Activated CD4-positive, CD25-positive, alpha-beta regulatory T cell treated with anti-CD3 and anti-CD28 coated beads, Interleukin-2, amount 50 U/mL, for 24 hours (primary cell): ENCODE measurements around the gene ASIC2.

ENCODE experiments used
- ATAC-seq, 2 donors: fragments of 150-1000 bp; cut with Tn5 transposase; one replicate each; pipeline ENCODE4 v1.10.0; 2021; ENCODE audit warnings: mild to moderate bottlenecking in 1 of 2, moderate library complexity in 1 of 2

The ASIC2 gene

DNA sequence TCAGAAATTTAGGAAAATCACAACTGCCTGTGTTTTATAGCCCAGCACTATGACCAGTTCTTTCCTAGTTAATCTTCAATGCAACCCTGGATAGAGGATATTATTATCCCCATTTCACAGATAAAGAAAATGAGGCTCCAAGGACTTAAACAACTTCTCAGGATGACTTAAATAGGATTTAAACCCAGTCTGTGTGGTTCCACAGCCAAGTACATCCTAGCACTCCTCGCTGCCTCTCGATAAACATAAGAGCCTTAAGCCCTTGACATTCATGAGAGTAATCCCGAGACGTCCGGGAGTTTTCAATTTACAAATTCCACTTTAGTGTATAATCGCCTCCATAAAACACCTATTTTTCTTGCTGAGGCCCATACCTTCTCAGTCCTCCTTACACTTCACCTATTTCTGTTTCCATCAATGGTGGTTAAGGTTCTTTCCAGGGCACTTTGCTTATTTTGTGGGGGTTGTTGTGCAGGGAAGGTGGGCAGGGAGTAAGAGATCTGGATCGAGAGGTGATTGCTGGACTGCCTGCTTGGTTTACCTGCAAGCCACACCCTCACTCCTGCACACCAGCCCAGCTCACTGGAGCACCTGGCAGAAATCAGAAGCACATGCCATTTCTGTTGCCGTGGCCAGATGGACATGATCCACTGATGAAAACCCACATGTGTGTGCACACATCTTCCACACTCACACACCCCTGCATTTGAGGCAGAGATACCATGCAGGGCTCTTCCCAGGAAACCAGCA is 50.5 kb downstream of the ASIC2 start:
- ATAC-seq = no peak

DNA sequence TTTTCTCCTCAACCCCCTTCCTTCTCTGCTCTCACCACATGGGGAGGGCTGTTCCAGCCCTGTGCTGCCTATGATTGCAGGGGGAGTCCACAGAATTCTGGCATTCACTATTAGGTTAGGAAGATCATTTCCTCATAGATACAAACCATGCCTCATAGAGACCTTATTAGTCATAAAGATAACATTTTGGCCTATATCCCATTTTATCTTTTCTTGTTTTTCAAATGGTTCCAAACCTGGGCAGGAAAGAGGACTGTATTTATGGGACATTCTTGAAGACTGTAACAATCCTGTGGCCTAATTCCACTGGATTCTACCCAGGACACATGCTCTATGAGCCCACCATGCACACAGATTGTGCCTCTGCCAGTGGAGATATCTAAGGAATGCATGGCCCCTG is 51.7 kb downstream of the ASIC2 start:
- ATAC-seq = no peak

DNA sequence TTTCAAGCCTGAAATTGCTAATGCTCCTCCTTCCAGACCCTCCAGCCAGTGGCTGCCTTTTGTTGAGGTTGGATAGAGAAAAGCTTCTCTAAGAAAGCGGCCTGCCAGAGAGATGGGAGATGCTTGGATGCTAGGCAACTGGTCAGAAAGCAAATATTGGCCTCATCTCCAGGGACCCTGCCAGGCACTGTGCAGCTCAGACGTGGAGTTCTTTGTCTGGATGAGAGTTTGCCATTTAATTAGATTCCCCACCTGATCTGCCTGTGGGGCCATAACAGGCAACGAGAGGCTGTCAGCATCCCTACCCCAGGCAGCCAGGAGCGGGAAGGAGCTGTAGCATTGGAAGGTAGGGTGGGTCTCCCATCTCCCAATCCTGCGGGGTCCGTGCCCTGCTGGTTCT is 52.7 kb downstream of the ASIC2 start:
- ATAC-seq = no peak

DNA sequence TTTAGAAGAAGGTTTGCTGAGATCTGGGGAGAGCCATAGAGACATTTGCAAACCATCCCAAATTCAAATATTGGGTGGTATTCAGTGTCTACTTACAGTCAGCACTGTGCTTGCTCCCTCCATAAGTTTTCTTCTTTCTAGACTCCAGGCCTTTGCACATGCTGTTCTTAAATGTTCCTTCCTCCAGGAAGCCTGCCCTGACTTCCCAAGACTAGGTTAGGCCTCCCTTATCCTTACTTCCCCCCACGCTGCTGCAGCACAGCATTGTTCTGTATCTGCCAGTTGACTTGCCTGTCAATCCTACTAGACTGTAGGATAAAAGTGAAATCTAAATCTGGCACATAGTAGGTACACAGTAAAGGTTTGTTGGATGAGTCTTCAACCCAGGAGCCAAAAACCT is 53.4 kb downstream of the ASIC2 start:
- no peak for ATAC-seq

DNA sequence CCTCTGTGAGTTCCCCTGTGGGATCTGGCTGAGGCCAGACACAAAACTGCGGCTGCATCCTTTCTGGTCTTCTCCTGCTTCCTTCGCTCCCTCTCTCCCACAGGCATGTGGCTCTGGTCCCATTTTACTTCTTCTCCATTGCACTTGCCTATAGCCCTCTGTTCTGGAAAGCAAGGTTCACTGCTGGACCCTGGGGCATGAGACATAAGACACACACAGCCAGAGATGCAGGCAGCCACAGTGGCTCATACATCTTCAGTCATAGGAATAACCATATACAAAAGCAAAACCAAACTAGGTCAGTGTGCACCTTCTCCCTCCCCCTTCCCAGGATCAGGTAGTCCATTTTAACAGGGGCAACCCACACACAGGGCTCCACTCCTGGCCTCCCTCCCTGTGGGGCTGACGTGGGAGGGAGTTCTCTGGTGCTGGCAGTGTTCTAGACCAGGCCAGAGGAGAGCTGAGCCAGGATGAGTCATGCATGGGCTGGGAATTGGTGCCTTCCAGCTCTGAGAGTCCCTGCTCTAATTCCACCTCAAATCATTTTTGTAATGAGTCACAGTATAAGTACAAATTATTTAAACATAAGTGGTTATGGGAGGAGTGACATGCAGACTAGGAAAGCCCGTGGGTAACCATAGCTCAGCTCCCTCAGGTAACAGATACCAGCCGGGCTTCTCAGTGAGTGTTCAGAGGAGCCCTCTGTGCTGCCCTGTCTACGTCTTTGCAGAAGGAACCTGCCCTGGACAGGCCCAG is 58.0 kb downstream of the ASIC2 start:
- peak in 1 of 2 donors; percentile 61 for ATAC-seq

DNA sequence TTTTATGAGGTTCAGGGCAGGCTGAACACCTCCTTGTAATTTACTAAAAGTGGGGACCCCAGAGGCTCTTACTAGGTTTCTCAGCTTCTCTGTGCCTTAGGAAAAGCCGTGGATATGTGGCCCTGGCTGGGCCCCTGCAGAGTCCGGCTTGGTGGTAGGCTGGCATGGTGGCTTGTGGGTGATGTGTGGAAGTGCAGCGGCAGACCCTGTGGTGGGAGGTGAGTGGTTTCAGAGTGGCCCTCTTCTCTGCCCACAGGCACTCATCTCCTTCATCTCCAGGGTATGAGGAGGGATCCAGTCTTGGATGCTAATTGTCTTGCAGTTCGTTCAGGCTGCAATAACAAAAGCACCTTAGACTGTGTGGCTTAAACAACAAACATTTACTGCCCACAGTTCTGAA is 58.9 kb downstream of the ASIC2 start:
- no peak for ATAC-seq

DNA sequence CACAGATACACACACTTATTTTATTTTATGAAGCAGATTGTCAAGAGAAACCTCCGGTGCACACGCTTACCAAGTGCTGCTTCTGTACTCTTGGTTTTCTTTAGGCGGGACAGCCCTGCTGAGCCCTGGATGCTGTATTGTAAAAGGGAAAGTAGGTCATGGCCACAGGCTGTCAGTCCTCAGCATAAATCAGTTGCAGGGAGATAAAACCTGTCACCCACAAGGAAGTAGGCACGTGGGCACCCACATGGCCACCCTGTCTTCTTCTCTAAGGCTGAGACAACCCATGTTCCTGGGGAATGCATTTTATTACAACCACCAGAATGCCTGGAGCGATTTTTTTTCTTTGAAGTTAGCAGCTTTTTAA is 59.3 kb downstream of the ASIC2 start:
- peak in 1 of 2 donors; percentile 40 for ATAC-seq

DNA sequence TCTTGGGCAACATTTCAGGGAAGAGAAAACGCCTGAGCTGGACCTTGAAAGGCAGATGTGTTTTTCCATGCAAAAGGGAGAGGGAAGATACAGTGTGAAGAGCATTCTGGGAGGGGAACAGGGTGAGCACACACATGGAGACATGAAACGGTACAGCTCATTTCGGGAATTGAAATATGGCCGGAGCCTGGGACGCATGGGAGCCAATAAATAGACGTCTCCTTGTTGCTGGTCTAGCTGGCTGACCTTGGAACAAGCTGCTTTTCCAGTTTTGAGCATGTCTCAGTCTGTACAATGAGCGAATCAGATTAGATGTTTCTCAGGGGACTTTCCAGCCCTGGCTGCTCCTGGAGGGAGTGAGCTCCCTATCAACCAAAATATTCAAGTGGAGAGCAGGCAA is 63.6 kb downstream of the ASIC2 start:
- no peak for ATAC-seq

DNA sequence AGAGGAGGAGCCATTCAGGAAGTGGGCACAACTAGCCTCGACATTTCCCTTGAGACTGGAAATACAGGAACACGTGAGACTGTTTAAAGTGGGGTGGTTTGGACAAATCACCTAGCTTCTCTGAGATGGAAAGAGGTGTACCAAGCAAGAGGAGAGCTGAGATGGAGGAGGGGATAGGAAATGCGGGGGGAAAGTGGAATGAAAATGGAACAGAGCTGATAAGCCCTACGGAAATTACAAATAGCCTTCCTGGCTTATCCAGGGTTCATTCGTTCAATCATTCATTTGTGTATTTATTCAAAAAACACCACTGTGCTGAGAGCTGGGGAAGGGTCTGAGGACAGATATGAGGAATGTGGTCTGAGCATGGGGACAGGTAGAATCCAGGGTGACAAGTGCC is 64.1 kb downstream of the ASIC2 start:
- ATAC-seq = no peak

DNA sequence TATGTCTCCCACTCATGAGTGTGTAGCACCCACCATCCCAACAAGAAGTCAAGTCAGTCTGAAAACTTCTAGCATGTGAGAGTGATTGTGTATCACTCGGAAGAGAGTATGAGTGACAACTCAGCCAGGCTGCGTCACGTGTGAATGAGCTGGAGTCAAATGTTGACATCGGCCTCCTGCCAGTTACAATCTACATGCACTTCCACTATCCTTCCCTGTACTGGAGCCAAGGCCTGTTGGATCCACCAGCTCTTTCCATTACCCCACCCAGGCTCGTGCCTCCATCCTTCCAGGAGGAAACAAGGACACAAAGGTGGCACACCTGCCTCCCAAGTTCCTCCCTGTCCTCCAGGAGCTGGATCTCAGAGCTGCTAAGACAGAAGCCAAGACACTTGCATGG is 64.5 kb downstream of the ASIC2 start:
- ATAC-seq = no peak

DNA sequence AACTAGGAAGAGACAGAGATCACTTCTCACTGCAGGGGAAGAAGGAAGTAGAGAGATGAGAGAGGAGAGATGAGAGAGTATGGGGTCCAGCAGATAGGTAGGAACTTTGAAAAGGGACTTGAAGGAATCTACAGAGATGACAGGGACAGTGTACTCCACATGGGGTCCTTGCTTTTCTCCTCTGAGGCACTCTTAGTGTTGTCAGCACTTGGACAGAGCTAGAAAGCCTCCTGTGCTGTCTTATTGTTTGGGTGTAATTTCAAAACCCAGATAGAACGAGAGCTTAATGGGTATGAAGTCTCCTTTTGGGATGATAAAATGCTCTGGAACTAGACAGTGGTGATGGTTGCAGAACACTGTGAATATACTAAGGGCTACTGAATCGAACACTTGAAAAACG is 65.2 kb downstream of the ASIC2 start:
- ATAC-seq = no peak

DNA sequence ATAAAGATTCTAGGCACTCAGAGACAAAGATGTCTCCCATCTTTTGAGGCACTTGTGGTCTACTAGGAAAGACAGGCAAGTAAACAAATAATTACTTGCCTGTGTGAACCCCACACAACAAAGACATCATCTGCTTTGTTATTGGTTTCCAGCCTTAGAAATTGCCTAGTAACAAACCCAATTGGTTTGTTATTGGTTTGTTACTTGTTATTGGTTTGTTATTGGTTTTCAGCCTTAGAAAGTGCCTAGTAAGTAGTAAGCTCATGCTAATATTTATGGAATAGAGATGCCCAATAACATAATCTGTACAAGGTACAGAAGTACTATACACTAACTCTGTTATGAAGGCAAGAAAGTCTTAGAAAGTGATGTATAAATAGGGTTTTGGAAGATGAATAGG is 67.1 kb downstream of the ASIC2 start:
- no peak for ATAC-seq

DNA sequence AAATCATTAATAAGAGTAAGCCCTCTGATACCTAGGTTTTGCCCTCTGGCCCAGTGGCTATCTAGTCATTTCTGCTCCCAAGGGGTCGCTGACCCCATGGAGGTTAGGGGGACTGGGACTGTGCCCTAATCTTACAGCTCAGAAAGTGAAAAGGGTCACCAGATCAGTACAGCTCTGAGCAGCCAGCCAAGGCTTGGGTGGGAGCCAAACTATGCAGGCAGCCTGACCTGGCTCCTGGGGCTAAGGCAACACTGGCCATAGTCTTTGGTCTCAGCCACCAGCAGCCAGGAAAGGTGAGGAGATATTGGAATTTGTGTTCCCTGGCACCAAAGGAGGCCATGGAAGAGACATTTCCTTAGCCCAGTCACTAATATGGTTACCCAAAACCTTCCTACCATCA is 67.6 kb downstream of the ASIC2 start:
- ATAC-seq = no peak

DNA sequence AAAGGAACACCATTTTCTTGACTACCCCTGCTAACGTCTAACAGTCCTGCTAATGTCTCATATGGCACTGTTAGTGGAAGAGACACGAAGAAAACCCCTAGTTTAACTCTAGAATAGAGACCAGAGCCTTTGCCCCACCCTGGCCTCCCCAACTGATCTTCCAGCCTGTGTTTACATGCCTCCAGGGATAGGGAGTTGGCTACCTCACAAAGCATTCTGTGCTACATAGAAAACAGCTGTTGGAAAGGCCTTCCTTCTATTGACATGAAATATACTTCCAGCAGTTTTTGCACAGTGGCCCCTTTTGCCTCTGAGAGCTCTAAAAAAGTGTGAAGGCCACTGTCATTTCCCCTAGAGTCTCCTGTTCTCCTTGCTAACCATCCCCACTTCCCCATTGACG is 73.1 kb downstream of the ASIC2 start:
- ATAC-seq = no peak

DNA sequence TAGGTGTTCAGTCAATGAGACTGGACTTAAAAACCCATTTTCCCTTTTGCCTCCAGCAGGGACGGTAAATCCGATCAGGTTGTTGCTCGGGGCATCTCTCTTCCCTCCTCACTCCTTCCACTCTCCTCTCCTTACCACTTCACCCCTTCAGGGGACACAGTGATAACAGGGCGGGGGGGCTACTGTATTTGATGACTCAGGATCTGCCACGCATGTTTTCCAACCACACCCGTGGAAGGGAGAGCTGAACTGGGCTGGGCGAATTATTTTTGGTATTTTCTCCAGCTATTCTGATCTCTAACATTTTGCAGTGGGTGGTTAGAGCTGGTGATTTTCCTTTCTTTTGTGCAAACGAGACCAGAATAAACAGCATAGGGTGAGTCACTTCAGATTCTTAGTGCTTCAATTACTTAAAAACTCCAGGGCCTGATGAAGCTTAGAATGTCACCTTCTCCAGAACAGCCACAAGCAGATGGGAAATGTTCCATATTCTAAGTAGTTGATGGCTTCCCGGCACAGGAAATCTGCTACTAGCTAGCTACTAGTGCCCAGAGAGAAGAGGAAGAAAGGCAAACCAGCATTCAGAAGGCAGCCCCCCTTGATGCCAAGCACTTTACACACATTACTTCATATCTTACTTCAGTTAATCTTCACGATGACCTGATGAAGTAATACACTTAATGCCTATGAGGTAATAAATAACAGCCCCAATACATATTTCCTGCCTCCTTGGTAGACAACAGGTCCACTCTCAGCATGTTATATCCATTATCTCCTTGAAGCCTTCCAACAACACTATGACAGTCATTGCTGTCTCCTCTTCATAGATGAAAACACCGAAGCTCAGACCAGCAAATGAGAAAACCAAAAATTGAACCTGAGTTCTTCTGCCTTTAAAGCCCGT is 74.1 kb downstream of the ASIC2 start:
- ATAC-seq = no peak

DNA sequence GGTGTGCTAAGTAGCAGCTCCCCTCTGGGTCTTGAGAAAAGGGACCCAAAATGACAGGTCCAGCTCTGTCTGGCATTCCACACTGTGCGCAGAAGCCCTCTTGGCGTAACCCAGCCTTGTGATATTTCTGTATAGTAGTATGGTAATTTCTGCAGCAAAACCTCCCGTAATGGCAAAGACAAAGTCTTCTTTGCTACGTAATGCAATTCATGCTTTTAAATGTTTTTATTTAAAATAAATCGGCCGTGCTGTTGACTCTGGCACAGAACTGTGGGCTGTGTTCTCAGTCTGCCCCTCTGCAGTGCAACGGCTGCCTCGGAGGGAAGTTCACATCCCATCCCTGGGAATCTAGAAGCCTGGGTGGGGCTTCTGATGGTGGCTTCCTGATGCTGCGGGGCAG is 75.2 kb downstream of the ASIC2 start:
- no peak for ATAC-seq

DNA sequence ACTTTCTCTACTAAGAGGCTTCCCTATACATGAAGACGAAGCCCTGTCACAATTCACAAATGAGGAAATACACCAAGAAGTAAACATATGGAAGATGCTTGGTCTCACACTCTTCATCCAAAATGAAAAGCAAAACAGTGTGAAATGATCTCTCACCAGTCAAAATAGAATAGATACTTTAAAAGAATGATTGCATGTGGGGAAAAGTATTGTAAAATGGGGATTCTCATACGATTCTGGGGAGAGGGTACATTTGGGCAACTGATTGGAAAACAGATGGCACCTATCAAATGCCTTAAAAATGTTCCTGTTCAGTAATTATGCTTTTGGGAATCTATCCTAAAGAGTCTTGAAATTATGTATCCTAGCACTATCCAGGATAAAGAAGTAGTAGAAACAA is 78.1 kb downstream of the ASIC2 start:
- ATAC-seq = no peak

DNA sequence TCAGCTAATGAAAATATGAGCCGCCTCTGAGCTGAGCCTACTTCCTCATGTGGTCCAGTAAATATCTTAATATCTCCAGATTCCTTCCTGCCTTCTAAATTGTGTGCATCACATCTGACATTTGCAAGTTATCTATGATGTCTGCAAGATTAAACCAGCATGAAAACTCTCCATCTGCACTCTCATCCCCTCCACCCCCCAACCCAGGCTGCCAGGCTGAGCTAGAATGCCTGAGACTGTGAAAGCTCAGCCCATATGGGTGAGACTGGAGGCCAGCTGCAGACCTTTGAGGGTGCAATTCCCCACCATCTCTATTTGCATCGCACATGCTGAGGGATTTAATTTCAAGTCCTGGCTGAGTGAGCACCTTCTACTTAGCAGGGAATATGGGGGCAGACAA is 82.8 kb downstream of the ASIC2 start:
- no peak for ATAC-seq

DNA sequence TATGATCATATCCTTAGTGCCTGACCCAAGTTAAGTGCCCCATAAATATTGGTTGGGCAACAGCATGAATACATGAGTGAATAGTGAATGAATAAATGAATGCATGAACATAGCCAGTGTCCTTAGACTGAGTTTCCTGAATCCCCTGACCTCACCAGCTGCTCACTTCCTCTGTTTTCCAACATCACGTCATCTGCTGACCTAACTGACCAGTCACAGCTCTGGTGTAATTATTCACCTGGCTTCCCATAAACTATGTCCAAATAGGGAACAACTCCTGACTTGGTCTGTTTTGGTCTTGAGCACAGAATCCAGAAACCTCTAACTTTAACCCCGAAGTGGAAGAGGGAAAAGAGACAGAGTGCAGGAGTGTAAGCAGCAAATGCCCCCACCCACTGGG is 83.4 kb downstream of the ASIC2 start:
- no peak for ATAC-seq

DNA sequence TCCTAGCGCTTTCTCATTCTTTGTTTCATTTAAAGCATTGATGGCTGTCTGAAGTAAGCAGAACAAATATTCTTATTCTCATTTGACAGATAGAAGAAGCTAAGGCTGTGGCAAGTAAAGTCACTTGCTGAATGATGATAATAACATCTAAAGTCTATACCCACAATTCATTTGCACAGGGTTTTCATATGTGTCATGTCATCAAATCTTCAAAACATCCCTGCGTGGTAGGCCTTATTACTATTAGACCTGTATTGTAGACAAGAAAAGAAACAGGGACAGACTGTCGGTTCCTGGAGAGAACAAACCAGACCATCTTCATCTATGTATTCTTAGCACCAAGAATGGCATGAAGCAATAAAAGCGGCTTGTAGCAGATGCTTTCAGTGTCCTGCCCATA is 85.9 kb downstream of the ASIC2 start:
- no peak for ATAC-seq

DNA sequence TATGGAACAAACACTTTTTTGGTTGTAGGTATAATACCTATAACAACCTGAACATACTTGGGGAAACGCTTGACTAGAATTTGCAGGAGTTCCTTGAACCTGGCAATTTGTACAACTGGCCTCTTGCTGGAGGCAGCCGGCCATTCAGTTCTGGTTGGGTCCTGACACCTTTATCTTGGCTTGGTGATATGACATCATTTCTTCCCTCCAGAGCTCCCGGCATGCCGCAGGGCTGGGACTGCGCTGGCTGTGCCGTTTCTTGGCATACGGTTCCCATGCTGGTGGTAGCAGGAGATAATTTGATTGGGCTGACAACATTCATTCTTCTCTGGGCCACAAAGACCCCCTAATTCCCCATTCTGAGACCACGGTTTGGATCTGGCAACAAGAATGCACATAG is 87.5 kb downstream of the ASIC2 start:
- ATAC-seq = no peak

DNA sequence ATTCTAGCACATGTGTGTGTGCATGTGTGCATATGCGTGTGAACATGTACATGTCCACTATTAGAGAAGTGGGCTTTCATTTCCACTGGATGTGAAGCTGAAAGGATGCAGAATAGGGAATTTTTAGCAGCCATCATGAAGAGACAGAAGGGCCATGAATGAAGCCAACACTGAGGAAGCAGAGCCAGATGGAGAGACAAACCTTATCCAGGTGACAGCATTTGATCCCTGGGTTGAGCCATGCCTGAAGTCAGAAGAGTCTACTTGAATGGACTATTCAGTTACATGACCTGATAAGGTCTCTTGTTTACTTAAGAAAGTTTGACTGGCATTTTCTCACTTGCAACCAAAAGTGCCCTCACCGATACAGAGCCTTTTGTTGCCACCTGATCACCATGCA is 88.4 kb downstream of the ASIC2 start:
- no peak for ATAC-seq

DNA sequence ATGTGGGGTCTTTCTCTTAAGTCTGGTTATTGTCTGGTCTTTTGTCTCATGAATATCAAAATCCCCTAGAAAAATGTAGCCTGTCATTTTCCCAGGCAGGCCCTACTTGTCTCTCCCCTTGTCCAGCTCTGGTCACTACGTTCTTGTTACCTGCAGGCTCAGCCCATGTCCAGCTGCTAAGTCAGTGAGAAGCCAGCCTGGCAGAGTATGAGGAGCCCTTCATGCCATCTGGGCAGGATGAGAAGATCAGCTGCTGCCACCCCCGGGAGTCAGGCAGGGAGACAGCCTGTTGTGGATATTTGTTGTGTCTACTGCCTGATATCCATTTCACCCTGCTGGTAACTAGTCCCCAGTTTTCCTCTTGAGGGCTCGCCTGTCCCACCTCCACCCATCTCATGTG is 88.9 kb downstream of the ASIC2 start:
- no peak for ATAC-seq
